GM19455 (cell line): ENCODE data around the gene ZNF600.
A peak's percentile ranks its signal among the peaks of the same experiment; 100 is the strongest.
"Not testable (repeated sequence)": the region's sequence is repeated elsewhere in the genome, so short reads cannot be mapped to it uniquely, and the experiment has no call there.

Experiments
- ATAC-seq: cut with Tn5 transposase; IDR thresholded peaks from one replicate; pipeline ENCODE4 v1.9.1; 2021; ENCODE audit not compliant: unreplicated experiment

The ZNF600 gene

DNA sequence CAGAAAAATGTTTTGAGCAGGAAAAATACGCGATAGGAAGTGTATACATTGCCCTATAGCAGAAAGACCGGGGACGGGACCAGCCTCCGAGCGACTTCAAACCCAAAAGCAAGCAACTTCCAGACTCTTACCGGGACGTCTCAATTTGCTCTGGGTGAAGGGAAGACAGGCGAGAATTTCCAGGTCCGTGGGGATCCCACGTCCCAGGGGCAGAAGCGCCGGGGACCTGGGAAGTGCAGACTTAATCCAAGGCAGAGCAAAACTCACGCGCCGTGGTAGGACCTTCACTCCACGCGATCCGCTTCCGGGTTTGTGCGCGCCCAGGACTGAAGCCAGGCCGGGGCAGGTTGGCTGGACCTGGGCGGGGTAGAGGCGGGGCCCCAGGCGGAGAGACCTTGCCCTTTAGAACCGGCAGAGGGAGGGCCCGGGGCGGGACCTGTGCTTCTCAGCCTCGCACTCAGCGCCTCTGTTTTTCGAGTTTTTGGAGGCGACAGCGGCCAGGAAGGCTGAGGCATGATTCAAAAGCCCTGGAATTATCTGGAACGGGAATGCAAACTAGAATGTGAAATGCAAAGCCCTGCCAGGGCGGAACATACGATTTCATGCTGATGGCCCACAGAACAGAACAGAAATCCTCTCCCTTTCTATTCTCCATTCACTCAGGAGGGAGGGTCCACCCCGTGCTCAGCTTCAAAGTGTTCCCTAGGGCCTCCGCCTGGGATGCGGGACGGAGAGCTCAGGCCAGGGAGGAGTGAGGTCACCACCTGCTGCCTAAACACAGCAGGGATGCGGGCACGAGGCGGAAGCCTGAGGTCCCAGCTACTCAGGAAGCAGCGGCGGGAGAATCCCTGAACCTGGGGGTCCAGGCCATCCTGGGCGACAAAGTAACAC is at the start of gene ZNF600:
Gene ZNF600 (minus strand): TSS at position 328 of the 891 bp plus-strand sequence. CDS start 7,903 bp downstream, outside the sequence.
- peak; percentile 98 for ATAC-seq

DNA sequence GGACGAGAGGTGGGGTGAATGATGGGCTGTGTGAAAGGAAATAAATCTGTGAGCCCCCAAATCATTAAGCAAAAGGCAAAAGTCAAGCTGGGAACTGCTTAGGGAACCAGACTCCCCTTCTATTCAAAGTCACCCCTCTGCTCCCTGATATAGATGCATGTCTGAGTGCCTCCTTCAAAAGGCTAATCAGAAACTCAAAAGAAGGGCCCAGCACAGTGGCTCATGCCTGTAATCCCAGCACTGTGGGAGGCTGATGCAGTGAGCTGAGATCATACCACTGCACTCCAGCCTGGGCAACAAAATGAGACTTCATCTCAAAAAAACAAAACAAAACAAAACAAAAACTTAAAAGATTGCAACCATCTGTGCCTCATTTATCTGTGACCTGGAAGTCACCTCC is 47.7 kb upstream of the ZNF600 start:
- ATAC-seq = not testable (repeated sequence)

DNA sequence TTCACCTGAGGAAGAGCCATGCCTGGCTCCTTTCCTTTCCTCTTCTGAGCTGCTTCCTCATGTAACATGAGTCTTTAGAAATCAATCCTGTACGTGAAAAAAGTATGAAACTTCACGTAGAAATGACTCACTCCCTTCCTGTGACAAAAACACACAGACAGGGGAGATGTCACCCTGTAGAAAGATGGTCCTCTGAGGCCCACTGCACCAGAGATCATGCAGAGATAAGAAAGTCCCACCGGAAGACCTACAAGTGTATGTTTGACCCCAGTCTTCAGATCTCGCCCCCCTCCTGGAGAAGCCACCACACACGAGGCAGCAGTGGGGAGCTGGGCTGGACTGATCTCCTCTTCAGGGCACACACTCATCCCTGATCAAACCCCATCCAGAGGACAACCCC is 47.0 kb upstream of the ZNF600 start:
- ATAC-seq = not testable (repeated sequence)

DNA sequence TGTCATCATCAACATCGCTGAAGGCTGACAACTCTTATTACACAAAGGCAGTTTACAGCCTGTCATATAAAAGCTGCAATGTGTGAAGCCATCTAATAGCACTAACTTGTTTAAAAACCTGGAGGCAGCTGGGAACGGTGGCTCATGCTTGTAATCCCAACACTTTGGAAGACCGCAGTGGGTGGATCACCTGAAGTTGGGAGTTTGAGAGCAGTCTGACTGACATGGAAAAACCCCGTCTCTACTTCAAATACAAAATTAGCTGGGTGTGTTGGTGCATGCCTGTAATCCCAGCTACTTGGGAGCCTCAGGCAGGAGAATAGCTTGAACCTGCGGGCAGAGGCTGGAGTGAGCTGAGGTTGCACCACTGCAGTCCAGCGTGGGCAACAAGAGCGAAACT is 43.3 kb upstream of the ZNF600 start:
- not testable (repeated sequence) for ATAC-seq

DNA sequence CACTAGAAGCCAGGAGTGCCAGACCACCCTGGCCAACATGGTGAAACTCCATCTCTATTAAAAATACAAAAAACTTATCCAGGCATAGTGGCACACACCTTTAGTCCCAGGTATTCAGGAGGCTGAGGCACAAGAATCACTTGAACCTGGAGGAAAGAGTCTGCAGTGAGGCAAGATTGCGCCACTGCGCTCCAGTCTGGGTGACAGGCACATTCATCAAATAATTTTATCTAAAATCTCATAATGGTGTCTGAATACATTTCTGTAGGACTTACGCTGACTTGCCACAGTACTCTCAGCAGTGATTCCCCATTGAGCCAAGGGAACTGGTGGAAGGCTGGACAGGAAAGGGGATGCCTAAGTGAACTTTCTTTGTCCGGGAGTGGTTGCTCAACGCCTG is 39.2 kb upstream of the ZNF600 start:
- ATAC-seq = no peak

DNA sequence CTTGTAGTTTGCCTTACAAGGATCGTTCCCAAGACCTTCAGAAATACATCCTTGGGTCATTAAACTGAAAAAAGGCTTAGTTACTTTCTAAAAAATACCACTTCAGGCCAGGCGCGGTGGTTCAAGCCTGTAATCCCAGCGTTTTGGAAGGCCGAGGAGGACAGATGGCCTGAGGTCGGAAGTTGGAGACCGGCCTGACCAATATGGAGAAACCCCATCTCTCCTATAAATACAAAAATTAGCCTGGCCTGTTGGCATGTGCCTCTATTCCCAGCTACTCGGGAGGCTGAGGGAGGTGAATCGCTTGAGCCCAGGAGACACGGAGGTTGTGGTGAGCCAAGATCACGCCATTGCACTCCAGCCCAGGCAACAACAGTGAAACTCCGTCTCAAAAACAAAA is 37.1 kb upstream of the ZNF600 start:
- ATAC-seq = no peak

DNA sequence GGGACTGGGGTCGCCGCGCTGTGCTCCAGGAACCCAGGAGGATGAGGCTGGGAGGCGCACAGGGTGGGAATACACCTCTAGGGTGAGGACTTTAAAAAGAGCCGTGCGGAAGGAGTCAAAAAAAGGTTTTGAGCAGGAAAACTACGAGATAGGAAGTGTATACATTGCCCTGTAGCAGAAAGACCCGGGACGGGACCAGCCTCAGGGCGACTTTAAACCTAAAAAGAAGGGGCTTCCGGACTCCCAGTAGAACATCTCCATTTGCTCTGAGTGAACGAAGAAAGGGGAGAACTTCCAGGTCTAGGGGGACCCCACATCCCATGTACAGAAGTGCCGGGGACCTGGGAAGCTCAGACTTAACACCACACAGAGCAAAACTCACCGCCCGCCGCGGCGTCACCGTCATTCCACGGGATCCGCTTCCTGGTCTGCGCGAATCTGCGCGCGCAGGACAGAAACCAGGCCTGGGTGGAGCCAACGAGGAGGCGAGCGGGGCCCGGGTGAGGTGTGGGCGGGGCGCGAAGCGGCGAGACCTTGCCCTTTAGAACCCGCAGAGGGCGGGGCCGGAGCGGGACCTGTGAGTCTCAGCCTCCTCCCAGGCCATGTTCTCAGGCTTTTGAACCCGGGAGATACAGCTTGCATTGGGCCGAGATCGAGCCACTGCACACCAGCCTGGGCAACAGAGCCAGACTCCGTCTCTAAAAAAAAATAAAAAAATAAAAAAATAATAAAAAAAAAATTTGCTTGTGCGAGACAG is 34.8 kb upstream of the ZNF600 start, which contains the start of gene ZNF28:
Gene ZNF28 (minus strand): TSS at position 430 of the 757 bp plus-strand sequence. CDS start 3,675 bp downstream, outside the sequence.
- peak; percentile 87 for ATAC-seq

DNA sequence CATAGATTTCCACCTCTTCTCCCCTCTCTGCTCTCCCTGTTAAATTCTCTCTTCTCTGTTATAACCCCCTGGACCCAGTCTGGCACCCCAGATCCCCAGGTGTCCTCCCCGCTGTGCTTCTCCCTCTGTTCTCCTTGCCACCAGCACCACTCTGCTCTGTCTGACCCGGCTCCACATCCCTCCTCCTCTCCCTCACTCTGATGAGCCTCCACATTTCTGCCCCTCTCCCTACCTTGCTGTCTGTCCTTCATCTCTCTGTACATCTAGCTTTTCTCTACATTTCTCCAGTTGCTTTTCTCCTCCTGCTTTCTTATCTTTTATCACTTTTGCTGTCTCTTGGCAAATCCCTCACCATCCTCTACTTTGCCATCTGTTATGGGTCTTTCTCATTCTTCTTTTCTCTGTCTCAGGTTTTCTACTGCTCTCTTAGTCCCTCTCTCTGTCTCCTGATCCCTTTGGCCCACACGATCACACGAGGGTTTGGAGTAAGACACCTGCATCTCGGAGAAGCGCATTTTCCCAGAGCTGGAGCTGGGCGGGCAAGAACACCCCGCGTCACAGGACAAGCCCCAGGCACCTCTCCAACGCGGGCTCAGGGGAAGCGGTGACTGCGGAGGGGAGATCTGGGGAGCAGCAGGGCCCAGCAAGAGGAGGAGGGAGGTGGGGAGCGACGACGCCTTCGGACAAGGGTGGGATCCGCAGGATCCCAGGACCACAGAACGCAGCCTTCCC is 34.0 kb upstream of the ZNF600 start:
- ATAC-seq = peak; percentile 48

DNA sequence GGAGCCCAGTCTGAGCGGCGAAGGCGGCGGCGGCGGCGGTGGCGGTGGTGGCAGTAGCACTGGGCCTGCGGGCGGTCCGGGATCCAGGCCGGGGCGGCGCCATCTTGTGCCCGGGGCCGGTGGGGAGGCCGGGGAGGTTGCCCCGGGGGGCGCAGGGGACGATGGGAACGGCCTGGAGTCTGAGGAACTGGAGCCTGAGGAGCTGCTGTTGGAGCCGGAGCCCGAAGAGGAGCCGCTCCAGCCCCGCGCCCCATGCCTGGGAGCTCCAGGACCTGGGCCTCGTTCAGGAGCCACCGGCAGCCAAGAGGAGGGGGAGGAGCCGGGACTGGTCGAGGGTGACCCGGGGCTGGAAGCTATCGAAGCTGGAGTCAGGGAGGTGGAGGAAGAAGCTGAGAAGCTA is 23.2 kb upstream of the ZNF600 start:
- ATAC-seq = no peak

DNA sequence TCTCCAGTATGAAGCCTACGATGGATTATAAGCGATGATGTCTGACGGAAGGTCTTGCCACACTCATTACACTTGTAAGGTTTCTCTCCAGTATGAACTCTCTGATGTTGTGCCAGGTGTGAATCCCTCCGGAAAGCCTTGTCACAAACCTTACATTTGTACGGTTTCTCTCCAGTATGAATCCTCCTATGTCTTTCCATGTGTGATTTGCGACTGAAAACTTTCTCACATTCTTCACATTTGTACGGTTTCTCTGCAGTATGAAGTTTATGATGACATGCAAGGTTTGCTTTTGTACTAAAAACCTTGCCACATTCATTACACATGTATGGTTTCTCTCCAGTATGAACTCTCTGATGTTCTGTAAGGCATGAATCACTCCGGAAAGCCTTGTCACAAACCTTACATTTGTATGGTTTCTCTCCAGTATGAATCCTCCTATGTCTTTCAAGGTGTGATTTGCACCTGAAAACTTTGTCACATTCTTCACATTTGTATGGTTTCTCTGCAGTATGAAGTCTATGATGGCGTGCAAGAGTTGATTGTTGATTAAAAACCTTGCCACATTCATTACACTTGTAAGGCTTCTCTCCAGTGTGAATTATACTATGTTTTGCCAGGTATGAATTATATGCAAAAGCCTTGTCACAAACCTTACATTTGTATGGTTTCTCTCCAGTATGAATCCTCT is 13.5 kb upstream of the ZNF600 start:
- not testable (repeated sequence) for ATAC-seq

DNA sequence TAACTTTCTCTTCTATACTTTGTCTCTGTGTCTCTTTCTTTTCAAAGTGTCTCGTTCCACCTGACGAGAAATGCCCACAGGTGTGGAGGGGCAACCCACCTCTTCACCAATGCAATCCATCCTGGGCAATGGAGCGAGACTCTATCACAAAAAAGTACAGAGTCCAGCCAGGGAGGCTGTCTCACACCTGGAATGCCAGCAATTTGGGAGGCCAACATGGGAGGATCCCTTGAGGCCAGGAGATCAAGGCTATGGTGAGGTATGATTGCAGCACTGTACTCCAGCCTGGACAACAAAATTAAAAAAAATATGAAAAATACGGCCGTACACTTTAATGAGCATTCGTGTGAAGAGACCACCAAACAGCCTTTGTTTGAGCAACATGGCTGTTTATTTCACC is 2.8 kb upstream of the ZNF600 start:
- ATAC-seq = no peak

DNA sequence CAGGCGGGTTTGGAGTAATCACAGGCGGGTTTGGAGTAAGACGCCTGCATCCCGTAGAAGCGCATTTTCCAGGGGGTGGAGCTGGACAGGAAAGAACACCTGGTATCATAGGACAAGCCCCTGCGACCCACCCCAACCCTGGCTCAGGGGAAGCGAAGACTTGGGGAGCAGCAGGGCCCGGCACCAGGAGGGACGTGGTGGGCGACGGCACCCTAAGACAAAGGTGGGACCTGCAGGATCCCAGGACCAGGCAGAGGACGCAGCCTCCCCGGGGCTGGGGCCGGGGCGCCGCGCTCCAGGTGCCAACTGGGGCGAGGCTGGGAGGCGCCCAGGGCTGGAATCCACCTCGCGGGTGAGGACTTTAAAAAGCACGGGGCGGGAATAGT is 520 bp downstream of the ZNF600 start:
- ATAC-seq = peak; percentile 16

DNA sequence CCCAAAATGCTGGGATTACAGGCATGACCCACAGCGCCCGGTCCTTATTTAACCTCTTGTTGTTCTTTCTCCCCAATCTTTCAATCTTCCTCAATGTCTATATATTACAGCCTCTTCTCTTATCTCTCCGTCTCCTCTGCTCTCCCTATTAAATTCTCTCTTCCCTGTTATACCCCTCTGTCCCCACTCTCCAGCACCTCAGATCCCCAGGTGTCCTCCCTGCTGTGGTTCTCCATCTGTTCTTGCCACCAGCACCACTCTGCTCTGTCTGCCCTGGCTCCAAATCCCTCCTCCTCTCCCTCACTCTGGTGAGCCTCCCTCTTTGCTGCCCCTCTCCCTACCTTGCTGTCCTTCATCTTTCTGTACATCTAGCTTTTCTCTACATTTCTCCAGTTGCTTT is 1.1 kb downstream of the ZNF600 start:
- no peak for ATAC-seq

DNA sequence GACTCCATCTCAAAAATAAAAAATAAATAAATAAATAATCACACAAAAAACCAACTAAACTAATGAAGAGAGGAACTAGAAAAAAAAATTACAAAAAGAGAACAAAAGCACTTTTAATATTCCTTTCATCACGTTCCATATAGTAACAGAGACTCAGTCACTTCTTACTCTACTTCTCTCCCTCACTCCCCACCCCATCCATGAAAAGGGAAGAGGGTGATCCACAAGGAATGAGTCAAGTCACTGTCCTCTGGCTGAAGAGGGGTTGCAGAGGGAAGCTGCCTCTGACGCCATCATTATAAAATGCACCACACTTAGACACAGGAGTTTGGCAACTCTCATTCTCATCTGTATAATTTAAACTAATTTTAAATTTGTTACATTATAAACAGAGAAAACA is 3.7 kb downstream of the ZNF600 start:
- ATAC-seq = not testable (repeated sequence)

DNA sequence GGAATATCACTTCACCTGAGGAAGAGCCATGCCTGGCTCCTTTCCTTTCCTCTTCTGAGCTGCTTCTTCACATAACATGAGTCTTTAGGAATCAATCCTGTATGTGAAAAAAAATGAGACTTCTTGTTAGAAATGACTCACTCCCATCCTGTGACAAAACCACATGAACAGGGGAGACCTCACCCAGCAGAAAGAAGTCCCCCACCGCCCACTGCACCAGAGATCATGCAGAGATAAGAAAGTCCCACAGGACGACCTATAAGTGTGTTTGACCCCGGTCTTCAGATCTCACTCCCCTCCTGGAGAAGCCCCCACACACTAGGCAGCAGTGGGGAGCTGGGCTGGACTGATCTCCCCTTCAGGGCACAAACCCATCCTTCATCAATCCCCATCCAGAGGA is 7.8 kb downstream of the ZNF600 start:
- no peak for ATAC-seq

DNA sequence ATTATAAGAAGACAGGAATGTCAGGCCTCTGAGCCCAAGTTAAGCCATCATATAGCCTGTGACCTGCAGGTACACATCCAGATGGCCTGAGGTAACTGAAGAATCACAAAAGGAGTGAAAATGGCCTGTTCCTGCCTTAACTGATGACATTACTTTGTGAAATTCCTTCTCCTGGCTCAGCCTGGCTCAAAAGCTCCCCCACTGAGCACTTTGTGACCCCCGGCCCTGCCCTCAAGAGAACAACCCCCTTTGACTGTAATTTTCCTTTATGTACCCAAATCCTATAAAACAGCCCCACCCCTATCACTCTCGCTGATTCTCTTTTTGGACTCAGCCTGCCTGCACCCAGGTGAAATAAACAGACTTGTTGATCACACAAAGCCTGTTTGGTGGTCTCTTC is 30.1 kb downstream of the ZNF600 start:
- ATAC-seq = not testable (repeated sequence)

DNA sequence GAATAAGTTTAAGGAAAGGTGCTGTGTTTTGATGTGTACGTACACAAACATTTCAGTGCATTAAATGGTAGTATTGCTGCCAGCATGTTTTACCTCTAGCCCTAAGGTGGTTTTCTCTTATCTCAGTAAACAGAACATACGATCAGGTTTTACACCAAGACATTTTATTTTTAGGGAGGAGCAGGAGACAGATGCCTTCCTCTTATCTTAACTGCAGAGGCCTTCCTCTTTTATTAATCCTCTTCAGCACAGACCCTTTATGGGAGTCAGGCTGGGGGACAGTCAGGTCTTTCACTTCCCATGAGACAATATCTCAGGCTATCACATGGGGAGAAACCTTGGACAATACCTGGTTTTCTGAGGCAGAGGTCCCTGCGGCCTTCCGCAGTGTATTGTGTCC is 36.8 kb downstream of the ZNF600 start:
- no peak for ATAC-seq

DNA sequence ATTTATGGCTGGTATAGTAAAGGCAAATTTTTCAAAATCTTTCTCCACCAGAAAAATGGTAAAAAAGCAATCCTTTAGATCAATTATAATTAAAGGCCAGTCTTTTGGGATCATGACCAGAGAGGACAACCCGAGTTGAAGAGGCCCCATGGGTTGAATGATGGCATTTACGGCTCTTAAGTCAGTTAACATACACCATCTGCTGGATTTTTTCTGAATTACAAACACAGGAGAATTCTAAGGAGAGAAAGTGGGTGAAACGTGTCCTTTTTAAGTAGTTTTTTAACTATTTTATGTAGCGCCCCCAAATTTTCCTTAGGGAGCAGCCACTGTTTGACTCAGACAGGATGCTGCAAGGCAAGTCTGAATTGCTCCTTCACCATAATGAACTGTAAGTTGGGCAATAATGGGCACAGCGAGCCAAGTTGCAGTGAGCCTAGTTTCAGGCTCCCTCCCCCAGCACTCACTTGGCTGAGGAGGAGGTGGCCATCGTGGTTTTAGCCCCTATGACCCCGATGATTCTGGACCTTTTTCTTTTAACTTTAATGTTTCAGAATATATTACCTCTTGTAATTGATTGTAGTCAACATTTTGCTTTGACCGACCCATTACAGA is 38.1 kb downstream of the ZNF600 start:
- ATAC-seq = no peak

DNA sequence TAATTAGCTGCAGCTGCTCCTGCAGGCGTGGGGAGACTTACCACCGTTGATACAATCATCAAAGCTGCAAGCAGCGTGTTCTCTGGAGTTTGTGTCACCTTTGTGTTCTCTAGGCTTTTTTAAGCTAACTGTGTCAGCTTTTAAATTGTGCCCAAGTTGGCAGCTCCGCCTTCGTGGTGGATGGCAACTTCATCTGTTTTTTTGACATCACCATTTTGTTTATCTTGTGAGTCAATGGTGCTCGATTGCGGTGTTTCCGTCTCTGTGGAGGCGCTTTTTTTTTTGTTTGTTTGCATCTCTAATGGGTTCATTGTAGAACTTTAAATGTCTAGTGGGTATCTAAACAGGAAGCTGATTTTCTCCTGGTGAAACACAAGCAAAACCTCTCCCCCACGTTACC is 40.7 kb downstream of the ZNF600 start:
- ATAC-seq = not testable (repeated sequence)

DNA sequence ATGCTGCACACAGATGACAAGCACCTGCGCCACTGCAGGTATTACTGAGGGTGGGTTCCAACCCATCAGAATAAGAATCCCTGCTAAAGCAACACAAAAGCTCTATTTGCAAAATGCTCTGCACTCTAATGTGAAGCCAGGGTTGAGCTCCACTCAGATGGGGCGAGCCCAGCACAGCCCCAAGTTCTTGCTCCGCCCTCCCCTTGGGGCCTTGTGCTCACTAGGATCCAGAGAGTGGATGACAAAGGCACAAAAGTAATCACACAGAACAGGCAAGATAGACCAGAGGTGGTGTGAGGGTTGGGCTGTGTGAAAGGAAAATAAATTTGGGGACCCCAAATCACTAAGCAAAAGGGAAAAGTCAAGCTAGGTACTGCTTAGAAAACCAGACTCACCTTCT is 43.5 kb downstream of the ZNF600 start:
- no peak for ATAC-seq
